GM19240 (cell line): Measurements from ENCODE around the gene NRL.
A peak's percentile ranks its signal among the peaks of the same experiment; 100 is the strongest.
"Not testable (repeated sequence)": the region's sequence is repeated elsewhere in the genome, so short reads cannot be mapped to it uniquely, and the experiment has no call there.

ENCODE experiments used
- DNase-seq: peaks from one replicate; pipeline ENCODE4 v3.0.0; 2011; ENCODE audit warnings: low spot score; ENCODE audit not compliant: insufficient read length

NRL gene

DNA sequence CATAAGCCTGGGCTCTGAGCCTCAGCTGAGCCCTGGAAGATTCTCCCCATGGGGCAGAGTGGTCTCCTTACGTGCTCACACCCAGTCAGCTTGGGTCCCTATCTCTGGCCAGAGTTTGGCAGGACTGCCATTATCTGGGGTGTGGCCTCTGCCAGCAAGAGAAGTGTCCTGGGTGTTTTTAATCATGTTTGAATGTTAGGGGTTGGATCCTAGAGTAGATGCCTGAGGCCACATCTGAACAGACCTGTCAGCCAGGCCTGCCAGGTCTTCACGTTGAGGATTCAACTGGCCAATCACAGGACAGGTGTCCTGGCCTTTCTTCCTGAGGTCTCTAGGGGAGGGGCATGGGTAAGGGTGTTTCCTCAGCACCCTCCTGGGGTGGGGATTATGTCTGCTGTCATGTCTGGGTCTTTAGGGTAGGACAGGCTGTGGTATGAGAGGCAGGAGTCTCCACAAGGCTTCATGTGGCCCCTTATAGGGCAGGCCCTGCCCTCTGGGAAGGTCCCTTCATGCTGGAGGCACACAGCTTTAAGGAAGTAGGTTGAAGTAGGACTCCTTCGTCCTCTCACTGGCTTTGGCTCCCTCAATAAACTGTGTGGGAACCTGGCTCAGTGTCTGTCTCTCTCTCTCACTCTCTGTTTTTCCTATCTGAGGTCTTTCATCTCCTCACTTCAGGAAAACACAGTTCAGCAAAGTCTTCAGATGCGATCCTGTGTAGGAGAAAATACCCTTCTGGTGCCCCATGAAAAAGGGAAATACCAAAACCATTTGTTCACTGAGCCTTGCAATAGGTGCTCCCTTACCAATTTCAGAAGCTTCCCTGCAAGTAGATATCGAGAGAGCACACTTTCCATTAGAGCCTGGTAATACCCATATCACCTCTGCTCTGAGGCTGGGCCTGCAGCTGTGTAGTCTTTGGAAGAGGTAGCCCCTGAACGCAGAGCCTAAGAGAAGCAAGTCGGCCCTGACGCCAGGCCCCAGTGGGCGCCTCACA, 9.0 kb upstream of the NRL start:
- DNase-seq, result no peak

DNA sequence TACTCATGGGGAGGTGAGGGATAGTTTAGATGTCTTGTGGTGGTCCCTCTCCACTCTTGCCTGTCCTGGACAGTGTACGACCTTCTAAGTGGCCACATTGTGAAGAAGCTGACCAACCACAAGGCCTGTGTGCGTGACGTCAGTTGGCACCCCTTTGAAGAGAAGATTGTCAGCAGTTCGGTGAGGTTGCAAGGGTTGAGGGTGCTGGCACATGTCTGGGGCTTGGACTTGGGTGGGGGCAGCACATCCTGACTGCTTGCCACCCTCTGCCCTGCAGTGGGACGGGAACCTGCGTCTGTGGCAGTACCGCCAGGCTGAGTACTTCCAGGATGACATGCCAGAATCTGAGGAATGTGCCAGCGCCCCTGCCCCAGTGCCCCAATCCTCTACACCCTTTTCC, 8.1 kb upstream of the NRL start:
- no peak for DNase-seq

DNA sequence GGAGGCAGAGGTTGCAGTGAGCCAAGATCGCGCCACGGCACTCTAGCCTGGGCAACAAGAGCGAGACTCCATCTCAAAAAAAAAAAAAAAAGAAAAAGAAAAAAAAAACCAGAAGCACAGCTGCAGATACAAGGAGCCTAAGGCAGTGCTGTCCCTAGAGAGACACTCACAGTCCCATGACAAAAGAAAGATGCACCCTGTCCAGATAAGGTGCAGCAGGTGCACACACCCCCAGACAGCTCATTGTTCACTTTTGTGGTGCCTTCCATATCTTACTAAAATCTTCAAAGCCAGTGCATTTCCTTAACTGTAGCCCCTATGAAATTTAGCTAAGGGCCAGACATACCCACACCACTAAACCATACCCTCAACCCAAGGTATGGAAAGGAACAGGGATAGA, 7.7 kb upstream of the NRL start:
- no peak for DNase-seq

DNA sequence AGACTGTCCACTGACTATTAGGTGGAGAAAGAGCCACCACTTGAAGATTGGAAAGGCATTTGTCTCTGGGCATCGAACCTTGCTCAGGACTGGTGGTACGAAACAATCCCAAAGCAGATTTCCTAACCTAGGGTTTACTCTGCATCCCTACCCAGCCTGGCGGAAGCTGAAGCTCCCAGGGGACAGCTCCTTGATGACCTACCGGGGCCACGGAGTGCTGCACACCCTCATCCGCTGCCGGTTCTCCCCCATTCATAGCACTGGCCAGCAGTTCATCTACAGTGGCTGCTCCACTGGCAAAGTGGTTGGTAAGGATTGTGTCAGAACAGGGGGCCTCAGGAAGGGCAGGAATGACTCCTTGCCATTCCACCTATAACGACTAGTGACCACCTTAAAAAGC, 6.5 kb upstream of the NRL start:
- DNase-seq, result no peak

DNA sequence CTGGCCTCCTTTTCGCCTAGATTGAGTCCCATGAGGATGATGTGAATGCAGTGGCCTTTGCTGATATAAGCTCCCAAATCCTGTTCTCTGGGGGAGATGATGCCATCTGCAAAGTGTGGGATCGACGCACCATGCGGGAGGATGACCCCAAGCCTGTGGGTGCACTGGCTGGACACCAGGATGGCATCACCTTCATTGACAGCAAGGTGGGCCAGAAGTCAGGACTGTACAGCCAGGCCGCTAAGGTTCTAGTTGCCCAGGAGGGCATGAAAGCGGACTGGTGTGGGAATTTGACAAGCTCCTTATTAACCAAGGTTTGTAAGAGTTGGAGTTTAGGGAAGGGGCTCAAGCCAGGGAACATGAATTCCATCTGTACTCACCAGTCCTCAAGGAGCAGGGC, 4.9 kb upstream of the NRL start:
- no peak for DNase-seq

DNA sequence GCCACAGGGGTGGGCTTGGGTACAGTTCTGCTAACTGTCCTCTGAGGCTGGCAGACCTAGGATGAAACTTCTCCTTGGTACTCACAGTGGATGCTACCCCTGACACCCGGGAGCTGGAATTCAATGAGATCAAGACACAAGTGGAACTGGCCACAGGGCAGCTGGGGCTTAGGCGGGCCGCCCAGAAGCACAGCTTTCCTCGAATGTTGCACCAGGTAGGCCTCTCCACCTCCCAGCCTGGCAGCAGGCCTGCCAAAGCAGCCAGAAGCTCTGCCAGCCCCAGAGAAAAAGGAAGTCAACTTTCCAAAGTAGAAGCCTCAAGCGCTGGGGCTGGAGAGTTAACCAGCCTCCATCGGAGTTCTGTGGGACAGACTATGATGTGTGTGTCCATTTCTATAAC, 2.4 kb upstream of the NRL start:
- DNase-seq, result no peak

DNA sequence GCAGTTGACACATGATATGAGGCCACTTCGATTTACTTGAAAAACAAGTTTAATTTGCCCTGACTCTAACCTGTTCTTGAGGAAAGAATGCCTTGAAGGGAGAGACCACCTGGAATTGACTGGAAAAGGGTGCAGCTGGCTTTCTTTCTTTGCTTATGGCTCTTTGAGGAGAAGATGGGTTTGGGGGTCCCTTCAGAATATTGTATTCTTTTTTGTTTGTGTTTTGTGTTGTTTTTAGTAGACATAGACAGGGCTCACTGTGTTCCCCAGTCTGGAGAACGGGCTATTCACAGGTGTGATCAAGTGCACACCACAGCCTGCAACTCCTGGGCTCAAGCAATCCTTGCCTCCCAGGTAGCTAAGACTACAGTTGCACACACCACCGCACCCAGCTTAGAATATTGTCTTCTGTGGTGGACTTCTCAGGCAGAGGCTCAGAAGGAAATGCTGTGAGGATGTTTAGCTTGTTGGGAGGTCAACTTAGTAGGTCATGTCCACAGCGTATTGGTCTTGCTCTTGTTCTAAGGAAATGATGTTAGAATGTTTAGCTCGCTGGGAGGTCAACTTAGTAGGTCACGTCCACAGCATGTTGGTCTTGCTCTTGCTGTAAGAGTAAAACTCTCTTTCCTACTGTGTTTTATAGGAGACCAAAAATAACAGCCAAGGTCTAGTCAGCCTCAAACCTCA, 1.5 kb upstream of the NRL start:
- DNase-seq, result no peak

DNA sequence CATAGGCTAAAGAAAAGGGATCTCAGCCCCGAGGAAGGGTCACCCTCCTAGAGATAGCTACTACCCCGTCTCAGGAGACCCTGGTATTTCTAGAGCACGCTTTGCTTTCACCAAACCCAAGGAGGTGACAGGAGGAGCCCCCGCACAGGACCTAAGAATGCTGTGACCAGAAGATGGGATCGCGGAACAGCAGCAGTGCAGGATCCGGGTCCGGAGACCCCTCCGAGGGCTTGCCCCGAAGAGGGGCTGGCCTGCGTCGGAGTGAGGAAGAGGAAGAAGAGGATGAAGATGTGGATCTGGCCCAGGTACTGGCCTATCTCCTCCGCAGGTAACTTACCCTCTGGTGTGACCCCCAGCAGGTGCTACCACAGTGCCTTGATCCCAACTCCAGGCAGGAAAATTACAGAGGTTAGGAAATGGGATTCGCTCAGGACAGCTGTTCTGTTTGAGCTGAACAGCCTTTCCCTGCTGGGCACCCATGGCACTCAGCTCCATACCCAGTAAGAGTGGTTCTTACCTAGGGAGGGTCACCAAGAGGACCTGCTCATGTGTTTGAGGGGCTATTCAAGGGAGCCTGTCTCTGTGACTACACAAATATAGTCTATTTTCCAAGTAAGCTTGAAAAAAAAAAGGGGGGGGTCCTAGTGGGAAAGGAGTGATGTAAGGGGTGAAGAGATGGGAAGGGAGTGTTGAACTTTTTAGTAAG, 826 bp upstream of the NRL start:
- no peak for DNase-seq

DNA sequence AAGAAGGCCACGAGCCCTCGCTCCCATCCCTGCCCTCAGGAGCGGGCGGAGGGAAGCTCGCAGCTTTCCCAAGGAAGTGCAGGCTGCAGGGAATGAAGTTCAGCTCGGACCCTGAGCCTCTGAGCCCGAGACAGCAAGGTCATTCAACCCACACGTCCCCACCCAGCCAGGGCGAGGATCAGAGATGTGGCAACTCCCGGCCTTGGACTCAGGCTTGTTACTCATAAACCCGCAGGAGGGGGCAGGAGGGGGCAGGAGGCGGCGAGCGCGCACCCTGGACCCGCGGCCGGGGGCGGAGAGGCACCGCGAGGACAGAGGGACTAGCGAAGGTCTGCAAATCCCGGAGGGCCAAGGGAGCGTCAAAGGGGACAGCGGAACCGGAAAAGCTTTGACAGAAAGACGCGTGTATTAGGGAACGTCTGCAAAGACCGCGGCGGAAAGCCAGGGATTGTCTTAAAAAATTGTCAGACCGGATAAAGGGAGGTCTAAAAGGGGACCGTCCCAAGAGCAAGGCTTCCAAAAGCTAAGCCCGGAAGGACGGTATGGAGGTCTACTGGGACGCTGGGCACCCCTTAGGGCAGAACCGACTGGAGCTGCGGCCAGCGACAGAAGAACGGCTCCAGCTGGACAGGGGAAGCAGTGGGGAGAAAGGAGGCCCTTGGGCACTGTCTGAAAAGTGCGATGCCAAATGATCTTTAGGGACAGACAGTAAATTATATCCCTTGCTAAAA, 783 bp downstream of the NRL start:
- DNase-seq, result peak; percentile 46

DNA sequence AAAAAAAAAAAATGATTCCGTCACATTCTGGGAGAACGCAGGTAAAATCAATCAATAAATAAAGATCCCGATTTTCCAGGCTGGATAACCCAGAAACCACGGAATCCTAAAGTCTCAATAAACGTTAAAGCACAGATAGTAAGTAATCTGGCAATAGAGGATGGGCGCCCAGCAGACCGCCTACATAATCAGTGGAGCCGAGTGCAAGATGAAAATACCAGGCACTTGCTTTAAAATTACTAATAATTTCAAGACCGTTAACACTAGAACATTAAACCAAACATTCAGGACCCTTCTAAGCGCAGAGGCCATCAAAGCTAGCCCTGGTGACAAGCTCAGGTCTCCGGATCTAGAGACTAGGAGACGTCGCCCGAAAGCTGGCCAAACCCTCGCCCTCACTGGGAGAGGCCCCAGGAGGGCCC, 1.4 kb downstream of the NRL start:
- DNase-seq, result no peak

DNA sequence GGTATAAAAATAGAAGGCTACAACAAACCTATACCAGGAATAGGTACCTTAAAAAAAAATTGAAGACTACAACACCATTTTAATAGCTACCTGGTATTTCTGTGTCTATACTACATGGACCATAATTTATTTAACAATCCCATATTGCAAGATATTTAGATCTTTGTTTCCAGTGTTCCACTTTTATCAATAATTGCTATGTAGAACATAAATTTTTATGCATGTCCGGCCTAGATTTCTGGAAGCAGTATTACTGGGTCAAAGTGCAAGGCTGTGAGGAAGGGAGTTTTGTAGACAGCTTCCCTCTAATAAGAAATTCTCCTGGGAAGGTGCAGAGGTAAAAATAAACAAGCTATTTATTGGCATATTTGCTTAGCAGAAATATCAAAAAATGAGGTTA, 4.2 kb downstream of the NRL start:
- no peak for DNase-seq

DNA sequence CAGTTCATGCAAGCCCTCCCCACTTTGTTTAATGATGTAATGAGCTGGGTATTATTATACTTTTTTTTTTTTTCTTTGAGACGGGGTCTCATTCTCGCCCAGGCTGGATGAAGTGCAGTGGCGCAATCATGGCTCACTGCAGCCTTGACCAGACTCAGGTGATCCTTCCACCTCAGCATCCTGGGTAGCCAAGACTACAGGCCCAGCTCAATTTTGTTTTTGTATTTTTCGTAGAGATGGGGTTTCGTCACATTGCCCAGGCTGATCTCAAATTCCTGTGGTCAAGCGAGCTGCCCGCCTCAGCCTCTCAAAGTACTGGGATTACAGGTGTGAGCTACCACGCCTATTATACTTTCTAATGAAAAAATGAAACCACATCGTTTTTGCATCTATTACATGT, 4.7 kb downstream of the NRL start:
- no peak for DNase-seq

DNA sequence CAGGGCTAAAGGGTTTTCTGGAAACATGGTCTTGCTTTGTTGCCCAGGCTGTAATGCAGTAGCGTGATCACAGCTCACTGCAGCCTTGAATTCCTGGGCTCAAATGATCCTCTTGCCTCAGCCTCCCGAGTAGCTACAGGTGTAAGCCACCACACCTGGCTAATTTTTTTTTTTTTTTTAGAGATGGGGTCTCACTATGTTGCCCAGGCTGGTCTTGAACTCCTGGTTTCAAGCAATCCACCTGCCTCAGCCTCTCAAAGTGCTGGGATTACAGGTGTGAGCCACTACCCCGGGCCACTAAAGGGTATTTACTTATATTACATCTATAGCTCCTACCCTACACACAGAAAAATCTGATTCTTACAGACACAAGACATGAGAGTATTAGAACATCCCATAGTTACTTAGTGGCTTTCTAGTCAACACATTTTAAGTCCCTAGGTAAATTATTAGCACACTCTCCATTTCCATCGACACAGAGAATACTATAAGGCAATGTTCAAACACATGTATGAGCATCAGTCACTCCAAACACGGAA, 6.3 kb downstream of the NRL start:
- no peak for DNase-seq

DNA sequence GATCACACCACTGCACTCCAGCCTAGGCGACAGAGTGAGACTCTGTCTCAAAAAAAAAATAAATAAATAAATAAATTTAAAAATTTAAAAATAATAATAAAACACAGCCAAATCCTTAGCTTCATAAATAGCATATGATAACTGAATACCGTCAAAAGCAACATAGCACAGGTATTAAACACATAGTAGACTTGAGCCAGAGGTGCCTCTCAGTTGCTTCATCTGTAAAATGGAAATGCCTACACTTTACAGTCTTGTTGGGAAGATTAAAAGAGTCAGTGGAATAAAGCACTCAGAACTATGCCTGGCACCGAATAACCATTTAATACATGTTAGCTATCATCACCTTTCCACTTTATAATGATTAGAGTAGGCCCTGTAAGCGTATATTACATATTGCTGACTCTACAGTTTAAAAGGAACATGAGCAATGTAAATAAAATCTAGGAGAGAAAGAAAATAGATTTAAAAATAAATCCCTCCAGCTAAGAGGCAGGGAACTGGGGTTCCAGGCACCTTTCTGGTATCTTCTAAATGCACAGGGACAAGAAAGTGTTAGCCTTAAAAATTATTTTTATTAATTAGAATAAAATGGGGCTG, 8.0 kb downstream of the NRL start:
- DNase-seq, result no peak

DNA sequence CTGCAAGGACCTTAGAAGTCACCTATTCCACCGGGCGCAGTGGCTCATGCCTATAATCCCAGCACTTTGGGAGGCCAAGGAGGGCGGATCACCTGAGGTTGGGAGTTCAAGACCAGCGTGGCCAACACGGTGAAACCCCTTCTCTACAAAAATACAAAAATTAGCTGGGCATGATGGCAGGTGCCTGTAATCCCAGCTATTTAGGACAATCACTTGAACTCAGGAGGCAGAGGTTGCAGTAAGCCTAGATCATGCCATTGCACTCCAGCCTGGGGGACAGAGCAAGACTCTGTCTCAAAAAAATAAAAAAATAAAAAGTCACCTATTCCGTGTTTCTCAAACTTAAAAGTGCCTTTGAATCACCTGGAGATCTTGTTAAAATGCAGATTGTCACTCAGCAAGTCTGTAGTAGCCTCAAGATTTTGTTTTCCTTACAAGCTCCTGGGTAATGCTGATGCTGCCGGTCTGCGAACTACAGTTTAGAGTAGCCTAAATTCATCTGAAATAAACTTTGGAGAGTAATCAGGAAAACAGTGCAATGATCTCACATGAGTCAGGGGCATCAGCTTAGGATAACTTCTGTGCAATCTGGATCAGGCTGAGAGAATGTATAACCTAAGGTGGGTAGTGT, 9.0 kb downstream of the NRL start:
- not testable (repeated sequence) for DNase-seq

DNA sequence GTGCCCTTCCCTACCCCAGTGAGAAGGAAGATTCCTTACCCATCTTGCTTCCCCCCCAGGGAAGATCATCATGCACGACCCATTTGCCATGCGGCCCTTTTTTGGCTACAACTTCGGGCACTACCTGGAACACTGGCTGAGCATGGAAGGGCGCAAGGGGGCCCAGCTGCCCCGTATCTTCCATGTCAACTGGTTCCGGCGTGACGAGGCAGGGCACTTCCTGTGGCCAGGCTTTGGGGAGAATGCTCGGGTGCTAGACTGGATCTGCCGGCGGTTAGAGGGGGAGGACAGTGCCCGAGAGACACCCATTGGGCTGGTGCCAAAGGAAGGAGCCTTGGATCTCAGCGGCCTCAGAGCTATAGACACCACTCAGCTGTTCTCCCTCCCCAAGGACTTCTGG, 11.3 kb downstream of the NRL start:
- DNase-seq, result no peak

DNA sequence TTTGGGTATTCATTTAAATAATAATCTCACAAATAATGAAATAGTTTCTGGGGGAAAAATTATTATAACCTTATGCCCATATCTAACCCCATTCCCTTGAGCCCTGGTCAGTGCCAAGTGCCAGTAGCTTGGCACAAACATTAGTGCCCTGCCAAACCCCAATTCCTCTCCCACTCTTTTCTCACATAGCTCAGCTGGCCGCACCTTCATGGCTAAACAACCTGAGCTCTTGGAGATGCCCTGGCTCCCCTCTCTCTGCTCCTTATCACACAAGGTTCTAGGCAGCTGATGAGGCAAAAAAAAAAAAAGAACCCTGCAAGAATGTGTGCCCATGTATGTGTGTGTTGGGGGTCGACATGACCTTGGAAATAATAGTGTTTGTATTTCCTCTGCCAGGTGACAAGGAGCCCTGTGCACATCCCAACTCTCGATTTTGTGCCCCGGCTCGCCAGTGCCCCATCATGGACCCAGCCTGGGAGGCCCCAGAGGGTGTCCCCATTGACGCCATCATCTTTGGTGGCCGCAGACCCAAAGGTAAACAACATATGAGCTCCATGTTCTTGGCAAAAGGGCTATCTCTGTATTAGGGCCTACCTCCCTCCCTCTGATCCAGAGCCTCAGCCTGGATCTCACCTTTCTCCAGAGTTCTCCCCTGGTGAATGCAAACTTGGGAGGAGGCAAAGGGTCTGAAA, 12.2 kb downstream of the NRL start:
- DNase-seq, result no peak

DNA sequence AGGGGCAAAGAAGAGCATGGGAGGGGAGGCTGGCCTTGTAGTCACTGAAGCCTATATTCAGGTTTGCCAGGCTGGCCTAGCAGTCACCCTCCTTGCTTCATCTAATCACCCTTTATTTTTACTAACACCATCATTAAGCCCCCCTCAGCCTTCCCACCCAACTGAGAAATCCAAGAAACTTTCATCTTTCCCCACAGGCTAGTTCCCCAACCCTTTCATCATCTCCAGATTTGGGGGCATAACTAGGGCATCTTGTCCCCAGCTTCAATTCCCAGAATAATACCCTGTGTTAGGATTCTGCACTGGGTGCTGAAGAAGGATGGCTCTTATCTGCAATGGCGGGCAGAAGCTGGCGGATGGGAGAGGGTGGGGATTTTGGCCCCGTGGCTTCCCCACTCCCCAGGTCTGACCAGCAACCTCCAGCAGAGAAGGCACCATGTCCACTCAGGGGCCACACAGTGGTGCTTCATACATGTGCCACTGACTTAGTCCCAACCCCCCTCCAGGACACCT, 13.7 kb downstream of the NRL start:
- DNase-seq, result no peak

DNA sequence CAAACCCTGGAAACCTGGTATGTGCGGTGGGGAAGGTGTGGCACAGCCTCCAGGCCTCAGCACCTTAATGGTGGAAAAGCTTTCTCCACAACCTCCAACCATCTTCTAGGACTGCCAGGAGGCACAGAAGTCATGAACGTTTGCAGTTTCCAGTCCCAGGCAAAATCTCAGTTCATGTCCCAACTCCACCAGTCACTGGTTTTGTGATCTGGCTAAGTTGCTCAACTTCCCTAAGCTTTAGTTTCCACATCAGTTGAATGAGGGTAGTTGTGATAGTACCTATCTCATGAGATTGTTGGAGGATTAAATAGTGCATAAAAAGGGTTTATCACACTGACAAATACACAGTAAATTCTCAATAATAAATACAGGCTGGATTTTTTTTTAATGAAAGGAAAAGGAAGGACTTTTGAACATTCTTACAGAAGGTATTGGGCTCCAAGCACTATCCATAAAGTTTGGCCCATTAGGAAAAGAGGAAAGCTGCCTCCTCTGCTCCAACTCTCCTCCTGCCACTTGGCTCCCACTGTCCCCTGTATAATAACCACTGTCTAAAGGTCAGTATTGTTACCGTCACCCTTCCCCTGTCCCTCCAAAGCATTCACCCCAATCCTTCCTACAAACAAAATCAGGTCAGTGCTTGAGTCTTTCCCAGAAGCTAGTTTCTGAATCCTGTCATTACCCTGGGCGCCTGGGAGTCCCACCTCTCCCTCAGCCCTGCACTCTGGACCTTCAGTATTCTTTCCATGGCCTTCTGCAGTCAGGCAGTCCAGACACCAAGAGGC, 14.4 kb downstream of the NRL start:
- DNase-seq, result no peak
